ENCODE results near the gene KCNN1. TPM values are rescaled to one million over a fixed set of nuclear protein-coding genes. Genes with fewer than 3 reads are reported as not detected.
A peak's percentile ranks its signal among the peaks of the same experiment; 100 is the strongest.

The KCNN1 gene
- total and polyA plus RNA-seq, 2 of the 13 experiments (the other 11 are each of a cell fraction or from before 2014, with no cell fraction given), result 0.04 TPM; not detected in 1

DNA sequence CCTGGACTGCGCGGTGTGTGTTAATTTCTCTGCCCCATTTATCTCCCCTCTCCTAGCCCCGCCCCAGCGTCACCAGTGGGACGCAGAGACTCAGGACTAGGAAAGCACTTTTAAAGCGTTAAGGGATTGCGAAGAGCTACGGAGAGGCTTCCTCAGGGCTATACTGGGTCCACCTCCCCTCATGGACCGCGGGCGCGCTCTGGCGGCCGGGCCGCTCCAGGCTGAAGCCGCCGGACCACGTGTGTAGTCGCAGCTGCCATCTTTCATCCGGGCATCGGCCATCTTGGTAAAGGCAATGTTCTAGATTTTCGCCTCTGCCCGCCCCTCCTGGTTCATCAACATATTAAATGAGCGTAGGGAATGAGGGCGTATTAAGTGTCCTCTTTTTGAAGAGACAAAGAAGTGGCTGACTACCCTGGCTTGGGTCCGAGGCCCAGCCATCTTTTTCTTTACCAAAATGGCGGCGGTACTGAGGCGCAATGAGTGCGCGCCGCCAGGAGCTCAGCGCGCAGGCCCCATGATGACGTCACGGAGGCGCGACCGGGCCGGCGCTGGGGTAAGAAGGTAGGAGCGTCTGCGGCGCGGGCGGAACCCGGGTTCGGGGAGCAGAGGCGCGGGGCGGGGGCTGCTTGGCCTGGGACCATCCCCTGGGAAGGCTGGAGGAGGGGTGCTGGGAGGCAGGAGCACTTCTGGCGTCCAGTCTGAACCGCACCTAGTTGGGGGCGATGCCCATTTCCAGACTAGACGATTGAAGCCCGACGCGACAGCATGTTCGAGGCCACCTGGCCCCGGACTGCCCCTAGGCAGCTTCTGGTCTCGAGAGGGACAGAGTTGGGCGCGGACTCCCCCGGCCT lies 34.2 kb upstream of the KCNN1 start, which contains the start of gene CCDC124 (continued):
- TF ChIP-seq, protein P1, sequence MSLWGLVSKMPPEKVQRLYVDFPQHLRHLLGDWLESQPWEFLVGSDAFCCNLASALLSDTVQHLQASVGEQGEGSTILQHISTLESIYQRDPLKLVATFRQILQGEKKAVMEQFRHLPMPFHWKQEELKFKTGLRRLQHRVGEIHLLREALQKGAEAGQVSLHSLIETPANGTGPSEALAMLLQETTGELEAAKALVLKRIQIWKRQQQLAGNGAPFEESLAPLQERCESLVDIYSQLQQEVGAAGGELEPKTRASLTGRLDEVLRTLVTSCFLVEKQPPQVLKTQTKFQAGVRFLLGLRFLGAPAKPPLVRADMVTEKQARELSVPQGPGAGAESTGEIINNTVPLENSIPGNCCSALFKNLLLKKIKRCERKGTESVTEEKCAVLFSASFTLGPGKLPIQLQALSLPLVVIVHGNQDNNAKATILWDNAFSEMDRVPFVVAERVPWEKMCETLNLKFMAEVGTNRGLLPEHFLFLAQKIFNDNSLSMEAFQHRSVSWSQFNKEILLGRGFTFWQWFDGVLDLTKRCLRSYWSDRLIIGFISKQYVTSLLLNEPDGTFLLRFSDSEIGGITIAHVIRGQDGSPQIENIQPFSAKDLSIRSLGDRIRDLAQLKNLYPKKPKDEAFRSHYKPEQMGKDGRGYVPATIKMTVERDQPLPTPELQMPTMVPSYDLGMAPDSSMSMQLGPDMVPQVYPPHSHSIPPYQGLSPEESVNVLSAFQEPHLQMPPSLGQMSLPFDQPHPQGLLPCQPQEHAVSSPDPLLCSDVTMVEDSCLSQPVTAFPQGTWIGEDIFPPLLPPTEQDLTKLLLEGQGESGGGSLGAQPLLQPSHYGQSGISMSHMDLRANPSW (CRISPR knock-in tag; IDR thresholded peaks at IDR 0.05; ENCODE audit: borderline replicate concordance), result peak; percentile 47; the same call in 1 of the 2 replicates
- TF ChIP-seq ZNF792 (CRISPR knock-in tag; IDR thresholded peaks at IDR 0.05), result peak; percentile 73
- TF ChIP-seq CHCHD3 (CRISPR knock-in tag; IDR thresholded peaks at IDR 0.05), result no peak
- no peak for TF ChIP-seq RFX1 (IDR thresholded peaks at IDR 0.05)
- no peak for TF ChIP-seq CEBPB (IDR thresholded peaks at IDR 0.05; ENCODE audit: borderline replicate concordance, low read depth, low read length)
- TF ChIP-seq ZNF572 (CRISPR knock-in tag; IDR thresholded peaks at IDR 0.05), result 0 out of 2 replicates have a peak, but pooled peaks have one; percentile 34
- no peak for TF ChIP-seq ZNF530 (CRISPR knock-in tag; IDR thresholded peaks at IDR 0.05; ENCODE audit: low read depth)
- no peak for TF ChIP-seq MTA3 (CRISPR knock-in tag; IDR thresholded peaks at IDR 0.05)
- no peak for TF ChIP-seq U2AF2 (IDR thresholded peaks at IDR 0.05; ENCODE audit: low read depth, low read length)
- no peak for TF ChIP-seq TCF7L2 (IDR thresholded peaks at IDR 0.05; ENCODE audit: low read depth, low read length)
- no peak for TF ChIP-seq ZNF253 (CRISPR knock-in tag; IDR thresholded peaks at IDR 0.05; ENCODE audit: borderline replicate concordance)
- TF ChIP-seq, protein P2, sequence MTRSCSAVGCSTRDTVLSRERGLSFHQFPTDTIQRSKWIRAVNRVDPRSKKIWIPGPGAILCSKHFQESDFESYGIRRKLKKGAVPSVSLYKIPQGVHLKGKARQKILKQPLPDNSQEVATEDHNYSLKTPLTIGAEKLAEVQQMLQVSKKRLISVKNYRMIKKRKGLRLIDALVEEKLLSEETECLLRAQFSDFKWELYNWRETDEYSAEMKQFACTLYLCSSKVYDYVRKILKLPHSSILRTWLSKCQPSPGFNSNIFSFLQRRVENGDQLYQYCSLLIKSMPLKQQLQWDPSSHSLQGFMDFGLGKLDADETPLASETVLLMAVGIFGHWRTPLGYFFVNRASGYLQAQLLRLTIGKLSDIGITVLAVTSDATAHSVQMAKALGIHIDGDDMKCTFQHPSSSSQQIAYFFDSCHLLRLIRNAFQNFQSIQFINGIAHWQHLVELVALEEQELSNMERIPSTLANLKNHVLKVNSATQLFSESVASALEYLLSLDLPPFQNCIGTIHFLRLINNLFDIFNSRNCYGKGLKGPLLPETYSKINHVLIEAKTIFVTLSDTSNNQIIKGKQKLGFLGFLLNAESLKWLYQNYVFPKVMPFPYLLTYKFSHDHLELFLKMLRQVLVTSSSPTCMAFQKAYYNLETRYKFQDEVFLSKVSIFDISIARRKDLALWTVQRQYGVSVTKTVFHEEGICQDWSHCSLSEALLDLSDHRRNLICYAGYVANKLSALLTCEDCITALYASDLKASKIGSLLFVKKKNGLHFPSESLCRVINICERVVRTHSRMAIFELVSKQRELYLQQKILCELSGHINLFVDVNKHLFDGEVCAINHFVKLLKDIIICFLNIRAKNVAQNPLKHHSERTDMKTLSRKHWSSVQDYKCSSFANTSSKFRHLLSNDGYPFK (CRISPR knock-in tag; IDR thresholded peaks at IDR 0.05; ENCODE audit: borderline replicate concordance), result peak; percentile 97
- TF ChIP-seq ZNF589 (CRISPR knock-in tag; conservative IDR thresholded peaks at IDR 0.05), result no peak
- no peak for TF ChIP-seq ZFP41 (CRISPR knock-in tag; IDR thresholded peaks at IDR 0.05; ENCODE audit: borderline replicate concordance)
- TF ChIP-seq, protein P3, sequence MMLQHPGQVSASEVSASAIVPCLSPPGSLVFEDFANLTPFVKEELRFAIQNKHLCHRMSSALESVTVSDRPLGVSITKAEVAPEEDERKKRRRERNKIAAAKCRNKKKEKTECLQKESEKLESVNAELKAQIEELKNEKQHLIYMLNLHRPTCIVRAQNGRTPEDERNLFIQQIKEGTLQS (CRISPR knock-in tag; IDR thresholded peaks at IDR 0.05), result peak; percentile 5; the same call in 1 of the 2 replicates
- TF ChIP-seq HNF4G (IDR thresholded peaks at IDR 0.05; ENCODE audit: borderline replicate concordance, low read depth, low read length), result no peak
- 0 out of 2 replicates have a peak, but pooled peaks have one; percentile 12 for TF ChIP-seq HNF4G (CRISPR knock-in tag; IDR thresholded peaks at IDR 0.05; ENCODE audit: borderline replicate concordance, low read depth)
- TF ChIP-seq, protein P4, sequence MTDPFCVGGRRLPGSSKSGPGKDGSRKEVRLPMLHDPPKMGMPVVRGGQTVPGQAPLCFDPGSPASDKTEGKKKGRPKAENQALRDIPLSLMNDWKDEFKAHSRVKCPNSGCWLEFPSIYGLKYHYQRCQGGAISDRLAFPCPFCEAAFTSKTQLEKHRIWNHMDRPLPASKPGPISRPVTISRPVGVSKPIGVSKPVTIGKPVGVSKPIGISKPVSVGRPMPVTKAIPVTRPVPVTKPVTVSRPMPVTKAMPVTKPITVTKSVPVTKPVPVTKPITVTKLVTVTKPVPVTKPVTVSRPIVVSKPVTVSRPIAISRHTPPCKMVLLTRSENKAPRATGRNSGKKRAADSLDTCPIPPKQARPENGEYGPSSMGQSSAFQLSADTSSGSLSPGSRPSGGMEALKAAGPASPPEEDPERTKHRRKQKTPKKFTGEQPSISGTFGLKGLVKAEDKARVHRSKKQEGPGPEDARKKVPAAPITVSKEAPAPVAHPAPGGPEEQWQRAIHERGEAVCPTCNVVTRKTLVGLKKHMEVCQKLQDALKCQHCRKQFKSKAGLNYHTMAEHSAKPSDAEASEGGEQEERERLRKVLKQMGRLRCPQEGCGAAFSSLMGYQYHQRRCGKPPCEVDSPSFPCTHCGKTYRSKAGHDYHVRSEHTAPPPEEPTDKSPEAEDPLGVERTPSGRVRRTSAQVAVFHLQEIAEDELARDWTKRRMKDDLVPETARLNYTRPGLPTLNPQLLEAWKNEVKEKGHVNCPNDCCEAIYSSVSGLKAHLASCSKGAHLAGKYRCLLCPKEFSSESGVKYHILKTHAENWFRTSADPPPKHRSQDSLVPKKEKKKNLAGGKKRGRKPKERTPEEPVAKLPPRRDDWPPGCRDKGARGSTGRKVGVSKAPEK (CRISPR knock-in tag; IDR thresholded peaks at IDR 0.05; ENCODE audit: borderline replicate concordance), result no peak
- TF ChIP-seq, protein P5, sequence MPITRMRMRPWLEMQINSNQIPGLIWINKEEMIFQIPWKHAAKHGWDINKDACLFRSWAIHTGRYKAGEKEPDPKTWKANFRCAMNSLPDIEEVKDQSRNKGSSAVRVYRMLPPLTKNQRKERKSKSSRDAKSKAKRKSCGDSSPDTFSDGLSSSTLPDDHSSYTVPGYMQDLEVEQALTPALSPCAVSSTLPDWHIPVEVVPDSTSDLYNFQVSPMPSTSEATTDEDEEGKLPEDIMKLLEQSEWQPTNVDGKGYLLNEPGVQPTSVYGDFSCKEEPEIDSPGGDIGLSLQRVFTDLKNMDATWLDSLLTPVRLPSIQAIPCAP (CRISPR knock-in tag; IDR thresholded peaks at IDR 0.05; ENCODE audit: low read depth), result no peak
